IPS-11a (cell line): ENCODE data around the gene ERFL.

ENCODE experiments used
- H3K4me3 ChIP-seq: one replicate; pipeline ENCODE4 v1.5.1; 2013; ENCODE audit warnings: low read depth, low read length, control low read depth

The ERFL gene

DNA sequence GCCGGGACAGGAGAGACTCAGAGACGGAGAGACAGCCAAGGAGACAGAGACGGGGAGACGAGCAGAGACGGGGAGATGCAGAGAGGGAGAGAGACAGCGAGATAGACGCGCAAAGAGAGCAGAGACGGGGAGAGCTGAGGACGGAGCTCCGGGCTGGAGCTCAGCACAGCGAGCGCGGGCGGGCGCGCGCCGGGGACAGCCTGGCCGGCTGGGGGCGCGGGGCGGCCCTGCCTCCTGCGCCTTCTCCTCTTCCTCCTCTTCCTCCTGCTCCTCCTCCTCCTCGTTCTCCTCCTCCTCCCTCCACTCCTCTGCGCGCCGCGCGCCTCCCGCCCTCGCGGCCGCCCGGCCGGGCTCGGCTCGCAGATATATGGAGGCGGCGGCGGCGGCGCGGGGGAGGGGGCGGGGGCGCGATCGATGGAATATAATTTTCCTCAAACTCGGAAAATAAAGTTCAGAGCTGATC, at the start of gene ERFL:
Gene ERFL (minus strand): TSS at position 229 of the 463 bp plus-strand sequence. CDS start 15,530 bp downstream, outside the sequence.
- peak within 1 kb of the TSS; percentile 34 for H3K4me3 ChIP-seq

DNA sequence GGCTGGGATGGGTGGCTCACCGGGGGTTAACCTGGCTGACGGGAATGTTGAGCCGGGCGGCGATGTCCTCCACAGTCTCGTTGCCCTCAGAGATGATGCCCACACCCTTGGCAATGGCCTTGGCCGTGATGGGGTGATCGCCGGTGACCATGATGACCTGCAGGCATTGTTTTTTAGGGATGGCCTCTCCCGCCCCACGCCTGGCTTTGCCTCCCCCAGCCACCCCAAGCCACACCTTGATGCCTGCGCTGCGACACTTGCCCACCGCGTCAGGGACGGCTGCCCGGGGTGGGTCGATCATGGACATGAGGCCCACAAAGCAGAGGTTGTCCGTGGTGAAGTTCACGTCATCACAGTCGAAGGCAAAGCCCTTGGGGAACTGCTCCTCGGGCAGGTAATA, 49.7 kb upstream of the ERFL start:
- no peak overlapping the region for H3K4me3 ChIP-seq

DNA sequence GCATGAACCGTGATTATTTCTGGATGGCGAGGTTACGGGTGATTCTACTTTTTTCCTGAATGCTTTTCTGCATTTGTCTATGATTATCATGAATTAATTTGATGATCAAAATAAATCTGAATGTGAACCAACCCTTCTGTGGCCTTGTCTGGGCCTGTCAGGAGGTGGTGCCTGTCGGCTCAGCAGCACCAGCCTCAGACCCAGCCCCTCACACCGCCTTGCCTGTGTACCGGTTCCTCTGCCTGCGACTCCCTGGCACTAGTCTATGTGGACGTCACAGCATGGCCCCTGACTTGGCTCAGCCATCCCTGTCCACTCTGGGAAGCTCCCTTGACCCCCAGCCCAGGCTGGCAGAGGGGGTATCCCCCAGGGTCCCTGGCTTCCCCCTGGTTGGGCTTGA, 46.4 kb upstream of the ERFL start:
- H3K4me3 ChIP-seq = no peak overlapping the region

DNA sequence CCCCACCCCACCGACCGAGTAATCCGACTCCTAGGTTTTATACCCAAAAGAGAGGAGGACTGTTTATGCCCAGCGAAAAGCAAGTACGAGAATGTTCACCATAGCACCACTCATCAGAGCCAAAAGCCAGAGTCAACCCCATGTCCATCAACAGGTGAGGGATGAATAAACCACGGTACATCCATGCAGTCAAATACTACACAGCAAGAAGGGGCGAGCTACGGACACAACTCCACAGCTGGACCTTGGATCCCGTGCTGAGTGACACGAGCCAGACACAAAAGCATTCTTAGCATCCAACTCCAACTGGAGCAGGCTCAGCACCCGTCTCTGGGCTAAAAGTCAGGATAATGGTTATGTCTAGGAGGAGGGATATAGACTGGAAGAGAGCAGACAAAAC, 43.1 kb upstream of the ERFL start:
- no peak overlapping the region for H3K4me3 ChIP-seq

DNA sequence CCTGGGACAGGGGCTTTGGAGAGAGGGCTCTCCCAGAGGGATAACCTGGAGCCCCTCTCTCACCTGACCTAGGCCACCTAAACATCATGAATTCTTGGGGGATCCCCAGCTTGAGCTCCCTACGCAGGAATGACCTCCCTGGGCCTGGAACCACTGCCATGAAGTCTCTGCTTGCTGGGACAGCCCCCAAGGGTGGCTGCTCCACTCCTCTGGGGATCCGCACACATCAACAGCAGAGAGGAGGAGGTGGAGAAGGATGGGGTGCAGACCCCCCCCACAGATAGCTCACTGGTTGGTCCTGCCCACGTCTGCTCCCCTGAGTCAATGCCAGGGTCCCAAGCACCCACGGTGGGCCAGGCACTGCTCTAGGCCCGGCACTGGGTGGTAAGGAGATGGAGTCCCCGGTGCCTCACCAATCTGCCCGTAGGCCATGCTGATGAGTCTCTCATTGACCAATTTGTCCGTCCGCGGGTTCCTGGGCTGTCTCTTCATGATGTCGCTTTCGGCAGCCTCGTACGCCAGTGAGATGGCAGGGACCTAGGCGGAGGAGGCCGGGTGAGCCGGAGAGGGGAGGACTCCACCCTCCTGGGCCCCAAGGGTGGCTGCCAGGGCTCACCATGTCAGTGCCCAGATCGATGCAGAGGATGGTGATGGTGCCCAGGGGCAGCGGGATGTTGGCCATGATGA, 41.7 kb upstream of the ERFL start:
- no peak overlapping the region for H3K4me3 ChIP-seq

DNA sequence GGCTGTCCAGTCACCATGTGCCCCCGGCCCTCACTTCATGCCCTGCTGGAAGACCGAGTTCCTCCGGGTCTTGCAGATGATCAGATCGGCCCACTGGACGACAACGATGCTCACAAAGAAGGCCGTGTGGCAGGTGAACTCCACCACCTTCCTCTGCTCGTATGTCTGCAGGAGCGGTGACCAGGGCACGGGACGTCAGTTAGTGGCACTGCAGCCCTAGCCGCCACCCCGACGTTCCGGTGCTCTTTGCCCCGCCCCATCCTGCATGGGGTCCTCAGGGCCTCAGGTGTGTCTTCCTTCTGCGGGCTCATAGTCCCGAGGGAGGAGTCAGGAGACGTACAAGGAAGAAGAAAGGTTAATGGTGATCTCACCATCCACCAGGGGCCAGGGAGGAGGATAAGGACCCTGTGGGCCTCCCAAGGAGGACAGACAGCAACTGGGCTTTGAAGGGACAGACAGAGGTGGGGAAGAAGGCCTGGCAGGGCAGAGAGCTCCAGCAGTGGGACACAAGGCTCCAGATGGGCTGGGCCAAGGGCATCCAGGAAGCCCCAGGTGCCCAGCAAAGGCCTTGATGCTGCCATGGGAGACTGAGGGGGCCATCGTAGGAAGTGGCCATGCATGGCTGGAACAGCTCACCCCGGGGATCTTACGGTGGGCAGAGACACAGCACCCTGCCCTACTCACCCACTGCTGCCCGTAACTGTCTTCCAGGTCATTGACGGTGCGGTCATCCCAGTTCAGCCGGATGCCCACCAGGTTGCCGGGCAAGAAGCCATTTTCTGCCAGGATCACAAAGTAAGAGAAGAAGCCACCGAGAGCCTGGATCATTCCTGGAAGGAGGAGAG, 40.7 kb upstream of the ERFL start:
- no peak overlapping the region for H3K4me3 ChIP-seq

DNA sequence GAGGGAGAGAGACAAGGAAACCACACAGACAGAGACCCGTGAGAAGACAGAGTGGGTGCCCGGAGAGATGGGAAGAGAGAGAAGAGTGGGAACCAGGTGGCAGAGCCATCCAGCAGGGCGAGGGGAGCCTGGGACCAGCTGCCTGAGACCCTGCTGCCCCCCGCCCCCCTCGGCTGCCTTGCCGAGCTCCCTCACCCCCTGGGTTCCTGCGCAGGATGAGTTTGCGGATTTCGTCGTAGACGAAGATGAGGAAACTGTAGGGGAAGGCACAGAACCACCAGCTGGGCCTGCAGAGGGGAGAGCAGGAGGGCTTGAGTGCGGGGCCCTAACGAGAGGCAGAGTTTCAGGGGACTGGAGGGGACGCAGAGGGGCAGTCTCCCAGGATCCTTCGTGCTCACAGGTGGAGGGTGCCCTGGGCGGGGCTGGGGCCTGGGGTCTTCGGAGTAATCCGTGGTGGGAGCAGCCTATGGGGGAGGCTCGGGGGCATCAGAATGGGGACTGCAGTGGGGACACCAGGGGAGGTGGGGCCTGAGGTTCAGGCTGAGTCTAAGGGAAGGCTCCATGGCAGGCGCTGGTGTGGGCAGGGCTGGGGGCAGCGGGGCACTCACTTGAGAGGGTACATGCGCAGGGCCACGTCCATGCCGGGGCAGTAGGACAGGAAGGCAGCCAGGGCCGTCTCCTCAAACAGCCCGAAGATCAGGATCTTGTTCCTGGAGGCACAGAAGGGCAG, 39.0 kb upstream of the ERFL start:
- H3K4me3 ChIP-seq = no peak overlapping the region

DNA sequence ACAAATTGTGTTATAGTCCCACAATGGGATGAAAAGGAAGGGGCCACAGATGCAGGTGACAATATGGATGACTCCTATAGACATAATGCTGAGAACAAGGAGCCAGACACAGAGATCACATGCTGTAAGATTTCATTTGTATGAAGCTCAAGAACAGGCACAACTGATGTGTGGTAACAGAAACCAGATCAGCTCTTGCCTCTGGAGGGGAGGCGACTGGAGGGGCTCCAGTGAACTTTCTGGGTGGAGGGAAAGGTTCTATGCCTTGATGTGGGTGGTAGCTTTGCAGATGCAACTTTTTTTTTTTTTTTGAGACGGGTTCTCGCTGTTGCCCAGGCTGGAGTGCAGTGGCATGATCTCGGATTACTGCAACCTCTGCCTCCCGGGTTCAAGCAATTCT, 36.9 kb upstream of the ERFL start:
- no peak overlapping the region for H3K4me3 ChIP-seq

DNA sequence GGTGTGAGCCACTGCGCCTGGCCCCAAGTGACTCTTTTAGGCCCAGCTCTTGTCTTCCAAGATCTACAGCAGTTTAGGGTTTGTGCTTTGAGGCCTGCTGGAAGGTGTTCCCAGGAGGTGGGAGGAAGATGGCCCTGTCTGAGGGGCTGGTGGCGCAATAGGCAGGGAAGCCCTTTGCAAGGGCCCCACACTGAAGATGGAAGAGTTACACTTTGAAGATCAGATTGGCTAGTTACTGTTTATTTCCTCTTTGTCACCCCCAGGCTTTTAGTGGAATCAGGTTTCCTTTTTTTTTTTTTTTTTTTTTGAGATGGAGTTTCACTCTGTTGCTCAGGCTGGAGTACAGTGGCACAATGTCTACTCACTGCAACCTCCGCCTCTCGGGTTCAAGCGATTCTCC, 32.7 kb upstream of the ERFL start:
- H3K4me3 ChIP-seq = no peak overlapping the region

DNA sequence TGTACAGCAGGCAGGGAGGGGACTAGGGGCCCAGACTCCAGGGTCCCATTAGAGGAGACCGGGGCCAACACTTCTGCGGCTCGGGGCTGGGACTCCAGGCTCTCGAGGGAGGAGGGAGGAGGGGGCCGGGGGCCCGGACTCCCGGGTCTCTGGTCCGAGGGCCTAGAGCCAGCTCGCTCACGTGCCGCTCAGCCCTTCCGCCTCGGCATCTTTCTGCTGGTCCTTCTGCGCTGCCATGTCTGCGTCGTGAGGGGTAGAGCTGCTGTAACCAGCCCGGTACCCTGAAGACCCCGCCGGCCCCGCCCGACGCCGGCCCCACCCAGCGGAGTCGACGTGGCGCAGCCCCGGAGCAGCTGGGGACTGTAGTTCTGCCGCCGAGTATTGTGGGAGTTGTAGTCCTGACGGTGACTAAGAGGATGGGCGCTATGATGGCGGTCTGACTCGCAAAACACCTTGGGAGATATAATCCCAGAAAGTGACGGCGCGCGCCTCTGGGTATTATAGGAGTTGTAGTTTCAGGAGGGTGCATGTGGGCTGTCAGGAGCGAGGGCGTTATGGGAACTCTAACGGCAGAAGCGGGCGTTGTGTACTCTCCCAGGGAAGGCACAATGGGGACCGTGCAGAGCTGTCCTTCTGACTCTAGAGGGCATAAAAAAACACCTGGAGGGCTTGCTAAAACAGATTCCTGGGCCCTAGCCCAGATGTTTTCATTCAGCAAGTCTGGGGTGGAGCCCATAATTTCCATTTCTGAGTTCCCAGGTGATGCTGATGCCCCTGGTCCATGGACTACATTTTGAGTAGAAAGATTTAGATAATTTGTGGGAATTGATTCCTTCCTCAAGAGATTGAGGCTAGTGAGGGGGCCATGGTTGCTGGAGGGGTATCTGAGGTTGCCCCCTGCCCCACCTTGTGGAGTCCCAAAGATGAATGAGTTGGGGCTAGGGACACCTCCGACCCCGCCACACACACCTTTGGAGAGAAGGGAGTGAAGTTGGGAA, 31.1 kb upstream of the ERFL start, which contains the start of gene RABAC1:
Gene RABAC1 (minus strand): TSS at position 266 of the 998 bp plus-strand sequence. CDS start 29 bp downstream, at position 237.
- H3K4me3 ChIP-seq = peak within 1 kb of the TSS; percentile 87

DNA sequence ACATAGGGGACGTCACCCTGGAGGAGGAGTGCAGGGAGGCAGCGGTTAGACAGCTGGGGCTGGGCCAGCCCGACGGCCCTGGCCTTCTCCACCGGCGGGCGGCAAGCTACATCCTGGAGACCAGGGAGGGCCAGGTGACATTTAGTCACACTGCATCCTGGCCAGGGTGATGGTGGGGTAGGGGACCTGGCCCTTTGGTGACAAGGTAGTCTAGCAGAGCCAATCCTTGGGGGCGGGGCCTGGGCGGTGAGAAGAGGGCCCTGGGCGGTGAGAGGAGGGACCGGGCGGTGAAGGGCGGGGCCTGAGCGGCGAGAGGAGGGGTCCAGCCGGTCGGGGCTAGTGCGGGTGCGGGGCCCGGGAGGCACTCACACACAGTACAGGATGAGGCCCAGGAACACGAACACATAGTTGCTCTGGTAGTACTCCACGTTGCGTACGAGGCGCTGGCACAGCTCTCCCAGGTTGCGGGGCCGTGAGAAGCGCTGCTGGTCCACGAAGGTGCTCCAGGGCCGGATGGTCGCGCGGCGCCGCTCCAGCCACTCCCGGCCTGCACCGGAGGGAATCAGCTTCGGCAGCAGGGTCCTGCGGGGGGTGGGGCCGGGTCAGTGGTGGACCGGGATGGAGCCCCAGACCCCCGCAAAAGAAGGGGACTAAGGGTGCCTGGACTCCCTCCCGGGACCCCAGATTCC, 30.3 kb upstream of the ERFL start:
- H3K4me3 ChIP-seq = peak overlapping the region; percentile 87

DNA sequence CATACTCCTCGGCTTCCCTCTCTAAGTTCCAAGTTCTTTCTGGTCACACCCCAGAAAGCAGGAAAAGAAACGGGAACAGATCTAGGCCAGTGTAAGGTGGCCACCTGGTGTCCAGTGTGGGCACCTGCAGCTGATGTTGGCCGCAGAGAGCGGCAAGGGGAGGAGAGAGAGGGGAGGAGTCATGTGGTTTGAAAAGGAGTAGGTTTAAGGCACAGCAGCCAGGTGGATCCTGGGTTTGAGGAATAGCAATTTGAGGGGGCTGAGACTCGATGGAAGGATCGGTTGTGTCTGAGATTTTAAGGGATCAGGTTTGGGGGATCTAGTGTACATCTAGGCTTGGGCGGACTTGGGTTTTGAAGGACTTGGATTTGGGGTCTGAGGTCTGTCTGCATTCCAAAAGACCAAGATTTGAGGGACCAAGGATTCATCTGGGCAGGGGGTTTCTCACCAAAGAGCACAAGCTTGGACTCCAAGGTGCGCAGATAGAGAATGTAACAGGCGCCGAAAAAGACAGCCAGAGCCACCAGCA, 29.7 kb upstream of the ERFL start:
- no peak overlapping the region for H3K4me3 ChIP-seq

DNA sequence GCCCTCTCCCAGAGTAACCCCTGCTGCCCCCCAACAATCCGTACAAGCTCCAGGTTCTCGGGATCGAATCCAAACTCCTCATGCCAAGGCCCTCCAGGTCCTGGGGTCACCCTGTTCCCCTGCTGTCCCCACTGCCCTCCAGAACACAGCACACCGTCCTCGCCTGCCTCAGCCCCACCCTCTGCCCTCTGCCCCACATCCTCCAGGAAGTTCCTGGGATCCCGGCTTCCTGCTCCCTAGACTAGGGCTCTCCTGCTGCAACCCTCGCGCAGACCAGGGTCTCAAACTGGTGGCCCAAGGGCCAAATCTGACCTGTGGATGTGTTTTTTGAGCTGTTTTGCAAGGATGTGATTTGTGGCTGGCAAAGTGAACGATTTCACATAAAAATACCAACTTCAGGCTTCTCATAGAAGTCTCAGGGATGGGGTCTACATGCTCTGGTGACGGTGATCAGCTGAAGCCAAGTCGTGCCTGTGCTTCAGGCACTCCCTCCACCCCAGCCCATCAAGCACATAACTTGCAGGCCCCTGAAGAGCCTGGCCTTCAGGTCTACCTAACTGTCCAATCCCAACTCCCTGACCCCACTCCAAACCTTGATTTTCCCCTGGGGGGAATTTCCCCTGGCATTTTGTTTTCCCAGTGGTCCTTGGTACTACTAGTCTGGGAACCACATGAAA, 29.1 kb upstream of the ERFL start:
- H3K4me3 ChIP-seq = no peak overlapping the region

DNA sequence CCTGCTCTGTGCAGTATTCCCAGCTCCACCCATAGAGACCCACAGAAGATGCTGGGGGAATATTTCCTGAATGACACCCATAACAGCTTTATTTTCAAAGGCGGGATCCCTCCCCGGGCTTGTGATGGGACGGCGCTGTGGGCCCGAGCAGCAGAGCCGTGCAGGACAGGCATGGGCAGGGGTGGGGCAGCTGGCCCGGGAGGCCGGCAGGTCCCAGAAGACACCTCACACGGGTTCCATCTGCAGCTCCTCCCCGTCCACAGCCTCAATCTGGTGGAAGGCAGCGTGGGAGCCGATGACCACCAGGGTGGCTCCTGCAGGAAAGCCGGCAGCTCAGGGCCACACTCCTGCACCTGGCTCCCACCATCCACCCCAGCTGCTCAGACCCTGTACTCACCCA, 28.4 kb upstream of the ERFL start:
- H3K4me3 ChIP-seq = no peak overlapping the region

DNA sequence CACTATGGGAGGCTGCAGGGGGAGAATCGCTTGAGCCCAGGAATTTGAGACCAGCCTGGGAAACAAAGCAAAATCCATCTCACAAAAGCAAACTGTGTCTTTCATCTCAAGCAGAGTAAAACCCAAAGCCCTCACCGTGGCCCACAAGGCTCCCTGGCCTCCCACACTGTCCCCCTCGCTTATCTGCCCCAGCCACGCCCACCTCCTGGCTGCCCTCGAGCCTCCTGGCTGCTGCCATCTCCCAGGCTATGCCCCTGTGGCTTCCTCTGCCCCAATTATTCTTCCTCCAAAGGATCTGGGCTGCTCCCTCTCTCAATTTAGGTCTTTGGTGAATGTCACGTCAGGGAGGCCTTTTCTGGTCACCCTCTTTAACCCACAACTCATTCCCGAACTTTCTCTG, 27.3 kb upstream of the ERFL start:
- H3K4me3 ChIP-seq = no peak overlapping the region

DNA sequence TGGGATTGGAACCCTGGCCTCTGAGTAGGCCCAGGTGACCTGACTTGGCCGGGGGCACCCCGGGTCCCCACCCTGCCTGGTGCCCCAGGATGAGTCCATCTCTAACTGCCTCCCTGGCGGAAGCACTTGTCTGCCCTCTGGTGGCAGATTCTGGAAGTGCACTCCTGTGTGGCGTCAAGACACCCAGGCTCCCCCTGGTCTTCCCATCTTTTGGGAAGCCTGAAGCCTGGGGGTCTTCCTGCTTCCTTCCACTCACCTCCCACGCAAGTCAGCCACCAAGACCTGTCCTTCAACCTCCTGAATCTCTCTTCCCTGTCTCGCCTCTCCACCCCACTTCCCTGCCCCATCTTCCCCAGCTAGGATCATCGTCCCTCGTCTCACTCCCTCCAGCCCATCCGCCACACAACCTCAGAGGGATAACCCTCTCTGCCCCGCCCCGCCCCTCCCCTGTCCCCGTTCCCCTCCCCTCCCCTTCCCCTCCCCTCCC, 23.5 kb upstream of the ERFL start:
- H3K4me3 ChIP-seq = no peak overlapping the region

DNA sequence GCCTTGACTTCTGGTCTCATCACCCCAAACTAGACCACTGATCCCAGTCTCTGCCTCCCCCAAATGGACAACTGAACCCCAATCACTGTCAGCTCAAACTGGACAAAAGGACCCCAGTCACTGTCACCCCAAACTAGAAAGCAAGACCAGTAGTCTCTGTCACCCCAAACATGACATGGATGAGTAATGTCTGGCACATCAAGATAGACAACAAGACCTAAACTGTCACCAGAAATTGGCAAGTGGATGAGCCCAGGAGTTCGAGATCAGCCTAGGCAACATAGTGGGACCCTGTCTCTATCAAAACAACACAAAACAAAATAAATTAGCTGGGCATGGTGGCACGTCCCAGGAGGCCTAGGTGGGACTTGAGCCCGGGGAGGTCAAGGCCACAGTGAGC, 18.8 kb upstream of the ERFL start:
- H3K4me3 ChIP-seq = no peak overlapping the region

DNA sequence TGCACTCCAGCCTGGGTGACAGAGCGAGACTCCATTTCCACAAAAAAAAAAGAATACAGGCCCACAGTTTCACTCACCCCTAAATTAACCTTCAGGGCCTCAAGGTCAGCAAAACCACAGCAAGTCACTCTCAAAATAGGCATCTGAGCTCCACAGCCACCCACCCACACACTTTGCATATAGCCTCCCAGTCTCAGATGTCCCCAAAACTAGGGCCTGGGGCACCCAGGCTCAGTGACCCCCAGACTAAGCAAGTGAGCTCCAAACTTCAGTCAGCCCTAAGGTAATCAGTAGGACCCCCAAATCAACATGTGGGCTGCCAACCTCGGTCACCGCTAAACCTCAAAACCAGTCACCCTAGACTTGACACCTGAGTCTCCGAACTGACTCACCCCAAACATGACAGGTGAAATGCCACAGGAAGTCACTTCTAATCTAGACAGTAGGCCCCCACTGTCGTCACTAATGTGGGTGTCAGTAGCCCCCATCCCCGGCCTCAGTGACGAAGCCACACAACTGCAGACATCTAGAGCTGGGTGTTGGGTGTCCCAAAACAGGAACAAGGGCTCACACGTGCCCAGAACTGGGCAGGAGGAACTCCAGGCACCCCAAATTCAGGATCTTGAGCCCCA, 17.0 kb upstream of the ERFL start:
- H3K4me3 ChIP-seq = no peak overlapping the region
